SK-N-SH (cell line): Measurements from ENCODE around the gene ASIC2. TPM values are rescaled to one million over a fixed set of nuclear protein-coding genes. Genes with fewer than 3 reads are reported as not detected.

ENCODE experiments used
- CTCF ChIA-PET: fragments of 300-600, 350-600 bp; formaldehyde crosslinking; extraction: SDS; loops from one replicate; lab custom pipeline; 2021; lab: Yijun Ruan, JAX
- POLR2A ChIA-PET: fragments of 350-600 bp; sonication (Branson Sonifier 250); formaldehyde crosslinking; extraction: SDS; loops from one replicate; lab custom pipeline; 2020; ENCODE audit warnings: antibody characterized with exemption, inconsistent platforms; lab: Yijun Ruan, JAX
- DNase-seq: peaks from one replicate; pipeline ENCODE4 v3.0.0; 2012
- H2AFZ ChIP-seq: fragments of 200-600 bp; sonication (generic); 2 replicates; pipeline ENCODE4 v1.8.1; 2016; ENCODE audit warnings: antibody characterized with exemption, mild to moderate bottlenecking, low read depth
- H3F3A ChIP-seq: fragments of 200-600 bp; sonication (generic); replicated peaks from 2 replicates; pipeline ENCODE3; 2016; ENCODE audit warnings: antibody characterized with exemption, mild to moderate bottlenecking; ENCODE audit not compliant: insufficient read depth
- H3K27ac ChIP-seq, 2 experiments: fragments of 200-500 bp in 1 of 2; fragments of 200-600 bp in 1 of 2; sonication (Bioruptor generic) in 1 of 2; sonication (generic), shearing (Covaris generic) in 1 of 2; 2 replicates each; pipeline versions ENCODE4 v1.5.1 to v1.6.1; 2014 to 2016; ENCODE audit warnings: low read depth in 2 of 2, inconsistent platforms in 1 of 2, low read length in 1 of 2, mild to moderate bottlenecking in 1 of 2, mixed read lengths in 1 of 2
- H3K27me3 ChIP-seq: fragments of 200-600 bp; sonication (generic), shearing (Covaris generic); 2 replicates; pipeline ENCODE4 v1.6.1; 2016; ENCODE audit warnings: mixed run types; ENCODE audit not compliant: insufficient read depth
- H3K36me3 ChIP-seq, 2 experiments: fragments of 200-500 bp in 1 of 2; fragments of 200-600 bp in 1 of 2; sonication (Bioruptor generic) in 1 of 2; sonication (generic) in 1 of 2; replicated peaks in 1 of 2; 2 replicates each; pipeline versions ENCODE3 to v1.5.1; 2014 to 2016; ENCODE audit warnings: low read length in 1 of 2, mild to moderate bottlenecking in 1 of 2; ENCODE audit not compliant: insufficient read depth in 2 of 2, control insufficient read depth in 1 of 2
- H3K4me1 ChIP-seq, 2 experiments: fragments of 200-500 bp in 1 of 2; fragments of 200-600 bp in 1 of 2; sonication (Bioruptor generic) in 1 of 2; sonication (generic), shearing (Covaris generic) in 1 of 2; 2 replicates each; pipeline versions ENCODE4 v1.5.1 to v1.6.1; 2014 to 2016; ENCODE audit warnings: low read depth in 1 of 2, low read length in 1 of 2, mixed run types in 1 of 2; ENCODE audit not compliant: insufficient read depth in 2 of 2, control insufficient read depth in 1 of 2
- H3K4me2 ChIP-seq: fragments of 200-600 bp; sonication (generic), shearing (Covaris generic); 2 replicates; pipeline ENCODE4 v1.6.1; 2017; ENCODE audit warnings: mixed run types
- H3K4me3 ChIP-seq, 2 experiments: fragments of 200-500 bp in 1 of 2; fragments of 200-600 bp in 1 of 2; sonication (Bioruptor generic) in 1 of 2; sonication (generic), shearing (Covaris generic) in 1 of 2; 2 replicates each; pipeline versions ENCODE4 v1.5.1 to v1.8.1; 2014 to 2016; ENCODE audit warnings: low read depth in 2 of 2, inconsistent platforms in 1 of 2, low read length in 1 of 2, mild to moderate bottlenecking in 1 of 2, mixed read lengths in 1 of 2, moderate library complexity in 1 of 2
- H3K79me2 ChIP-seq: fragments of 200-600 bp; sonication (generic); 2 replicates; pipeline ENCODE4 v1.8.1; 2017; ENCODE audit warnings: mild to moderate bottlenecking; ENCODE audit not compliant: insufficient read depth
- H3K9ac ChIP-seq: fragments of 200-600 bp; sonication (generic); 2 replicates; pipeline ENCODE4 v1.6.1; 2017; ENCODE audit warnings: mixed run types
- H3K9me2 ChIP-seq: fragments of 200-600 bp; sonication (generic); 2 replicates; pipeline ENCODE4 v1.6.1; 2017; ENCODE audit warnings: mixed run types
- H3K9me3 ChIP-seq: fragments of 200-600 bp; sonication (generic); 2 replicates; pipeline ENCODE4 v1.6.1; 2017; ENCODE audit warnings: mixed run types, mild to moderate bottlenecking, moderate library complexity
- H4K20me1 ChIP-seq: fragments of 200-600 bp; sonication (generic); 2 replicates; pipeline ENCODE4 v1.6.1; 2017; ENCODE audit warnings: mild to moderate bottlenecking, mixed run types; ENCODE audit not compliant: insufficient read depth
- CHD2 ChIP-seq: fragments of 150-350 bp; IDR thresholded peaks from 2 replicates; pipeline ENCODE4 v1.6.1; 2018; ENCODE audit warnings: low read length; ENCODE audit not compliant: partially characterized antibody
- ELF1 ChIP-seq: IDR thresholded peaks from 2 replicates; pipeline ENCODE4 v1.4.0; 2012
- EP300 ChIP-seq, 2 experiments: IDR thresholded peaks; 2 replicates each; pipeline versions ENCODE4 v1.4.0 to v1.6.1; 2012; ENCODE audit warnings: borderline replicate concordance in 1 of 2, low read depth in 1 of 2, low read length in 1 of 2
- EZH2phosphoT487 ChIP-seq: fragments of 200-600 bp; sonication (generic); IDR thresholded peaks from 2 replicates; pipeline ENCODE4 v1.6.1; 2017; ENCODE audit warnings: low read depth, mixed run types, mild to moderate bottlenecking, antibody characterized with exemption, moderate library complexity, borderline replicate concordance
- FOSL2 ChIP-seq: IDR thresholded peaks from 2 replicates; pipeline ENCODE4 v1.4.0; 2012; ENCODE audit warnings: low read depth, mild to moderate bottlenecking, moderate library complexity, borderline replicate concordance
- FOXJ3 ChIP-seq: sonication (generic); formaldehyde crosslinking; IDR thresholded peaks from 2 replicates; pipeline ENCODE4 v1.5.1; 2020; ENCODE audit warnings: mild to moderate bottlenecking, missing genetic modification reagents
- FOXM1 ChIP-seq: IDR thresholded peaks from 2 replicates; pipeline ENCODE4 v1.4.0; 2012; ENCODE audit warnings: low read depth, mild to moderate bottlenecking
- GABPA ChIP-seq: IDR thresholded peaks from 2 replicates; pipeline ENCODE4 v1.4.0; 2012; ENCODE audit warnings: low read depth, mild to moderate bottlenecking
- GATA2 ChIP-seq: sonication (generic); formaldehyde crosslinking; IDR thresholded peaks from 2 replicates; pipeline ENCODE4 v1.5.0; 2020; ENCODE audit warnings: mild to moderate bottlenecking, missing genetic modification reagents
- MEF2A ChIP-seq: IDR thresholded peaks from 2 replicates; pipeline ENCODE4 v1.4.0; 2012; ENCODE audit warnings: low read depth, borderline replicate concordance
- MXI1 ChIP-seq: IDR thresholded peaks from 2 replicates; pipeline ENCODE4 v1.6.1; 2012; ENCODE audit warnings: mild to moderate bottlenecking, low read depth, low read length, improper control_type of control experiment
- NFIC ChIP-seq: IDR thresholded peaks from 2 replicates; pipeline ENCODE4 v1.4.0; 2012; ENCODE audit warnings: borderline replicate concordance
- NRF1 ChIP-seq: IDR thresholded peaks from 2 replicates; pipeline ENCODE4 v1.6.1; 2012; ENCODE audit warnings: low read depth, mild to moderate bottlenecking, low read length
- RAD21 ChIP-seq: IDR thresholded peaks from 2 replicates; pipeline ENCODE4 v1.6.1; 2012; ENCODE audit warnings: mild to moderate bottlenecking, low read length
- RFX5 ChIP-seq: IDR thresholded peaks from 2 replicates; pipeline ENCODE4 v1.6.1; 2012; ENCODE audit warnings: mild to moderate bottlenecking, improper control_type of control experiment, low read length
- RXRA ChIP-seq: IDR thresholded peaks from 2 replicates; pipeline ENCODE4 v1.4.0; 2012; ENCODE audit warnings: low read depth, mild to moderate bottlenecking, borderline replicate concordance
- SIN3A ChIP-seq: IDR thresholded peaks from 2 replicates; pipeline ENCODE4 v1.6.1; 2012; ENCODE audit warnings: low read depth, mild to moderate bottlenecking, low read length, moderate library complexity, borderline replicate concordance
- TAF1 ChIP-seq: IDR thresholded peaks from 2 replicates; pipeline ENCODE4 v1.6.1; 2012; ENCODE audit warnings: low read depth, mild to moderate bottlenecking, low read length, moderate library complexity, borderline replicate concordance
- TCF12 ChIP-seq: IDR thresholded peaks from 2 replicates; pipeline ENCODE4 v1.4.0; 2012
- USF2 ChIP-seq: fragments of 150-350 bp; IDR thresholded peaks from 2 replicates; pipeline ENCODE4 v1.6.1; 2017; ENCODE audit warnings: antibody characterized with exemption, low read length, low read depth, borderline replicate concordance
- WGBS: methylation state at CpG from one replicate; pipeline ENCODE4 v1.1.6; 2017; ENCODE audit warnings: low lambda C conversion rate; 5-methylcytosine and 5-hydroxymethylcytosine counted together
- polyA plus RNA-seq, 3 experiments: library from polyadenylated mRNA; depleted of rRNA; stranded (reverse); fragments of >200 nt; gene quantifications; 2 replicates each; pipeline ENCODE4 v1.2.3, GENCODE V29; 2012

The ASIC2 gene
- 0.08 and 0.13 TPM in 2 replicates for polyA plus RNA-seq (2012; rRNA removed)
- polyA plus RNA-seq (2012; cell fraction: cytosol; rRNA removed) = 0.05 and 0.09 TPM in 2 replicates
- polyA plus RNA-seq (2012; cell fraction: nucleus; rRNA removed) = 0.04 and 0.08 TPM in 2 replicates

DNA sequence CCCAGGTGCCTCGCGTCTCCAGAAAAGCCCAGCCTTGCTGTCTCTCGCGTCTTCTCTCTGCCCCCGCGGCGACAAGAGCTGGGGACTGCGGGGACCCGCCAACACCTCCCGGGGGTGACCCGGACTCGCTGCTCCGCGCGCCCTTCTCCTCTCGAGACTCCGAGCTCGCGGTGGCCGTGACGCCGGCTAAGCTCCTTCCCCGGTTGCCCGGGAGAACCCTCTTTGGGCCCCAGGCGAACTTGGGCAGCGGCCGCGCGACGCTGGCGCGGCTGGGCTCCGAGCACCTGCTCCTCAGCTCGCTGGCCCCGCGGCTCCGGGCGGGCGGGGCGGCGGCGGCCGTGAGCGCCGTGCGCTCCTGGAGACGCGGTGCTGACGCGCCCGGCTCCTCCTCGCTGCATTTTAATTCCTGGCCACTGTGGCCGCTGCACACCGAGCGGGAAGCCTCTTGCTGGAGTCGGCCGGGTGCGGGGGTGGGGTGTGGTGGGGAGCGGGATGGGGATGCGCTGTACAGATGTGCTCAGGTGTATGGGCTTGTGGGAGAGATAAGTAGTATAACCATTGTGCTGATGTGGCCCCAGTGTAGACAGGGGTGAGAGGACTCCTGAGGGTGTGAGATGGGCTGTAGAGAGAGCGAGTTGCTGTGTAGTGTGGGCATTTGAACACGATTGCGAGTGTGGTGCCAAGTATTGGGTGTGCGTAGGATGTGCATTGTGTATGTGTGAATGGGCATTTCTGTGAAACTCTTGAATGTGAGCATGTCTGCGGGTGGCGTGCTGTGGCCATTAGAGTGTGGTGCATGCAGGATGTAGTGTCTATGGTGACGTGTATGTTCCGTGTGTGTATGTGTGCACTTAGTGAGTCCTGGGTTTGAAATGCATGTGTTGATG, at the start of gene ASIC2:
ASIC2 (minus strand) TSS at position 315 of the 887 bp plus-strand sequence.
- Histone ChIP-seq H2AFZ (no peak within 1 kb of the TSS), H3K27ac (no peak within 1 kb of the TSS), H4K20me1 (no peaks in the 10 kb centered on the region), H3K4me3 (peak within 1 kb of the TSS; percentile 18 to 53), H3K4me1 (no peaks in the 10 kb centered on the region; a peak in 1 of 4 replicates), H3K79me2 (no peaks in the 10 kb centered on the region), H3K9me2 (no peaks in the 10 kb centered on the region), H3K27me3 (peaks cover 21% of the 10 kb centered on the region), H3F3A (no peaks in the 10 kb centered on the region), H3K36me3 (no peaks in the 10 kb centered on the region), H3K9me3 (no peaks in the 10 kb centered on the region), H3K9ac (no peak within 1 kb of the TSS), H3K4me2 (peak within 1 kb of the TSS; percentile 83)
- ChIA-PET CTCF (interaction anchor here (0.8 to 2.3 kb wide), 7 partner anchors 10 to 397 kb away, joined by 3 to 8 read pairs (median 5); no protein-coding TSS in a partner anchor), POLR2A (no interaction called here)
- WGBS = 6% methylated on average over 35 of the region's 68 CpGs
- peak; percentile 55 for DNase-seq
- TF ChIP-seq FOXJ3 (CRISPR knock-in tag) = no peak
- TF ChIP-seq RFX5 = no peak
- TF ChIP-seq NFIC = no peak
- TF ChIP-seq EZH2phosphoT487 = no peak
- no peak for TF ChIP-seq MEF2A
- no peak for TF ChIP-seq CHD2
- no peak for TF ChIP-seq TCF12
- TF ChIP-seq RXRA = no peak
- no peak for TF ChIP-seq MXI1
- no peak for TF ChIP-seq GABPA
- no peak for TF ChIP-seq FOXM1
- no peak for TF ChIP-seq TAF1
- TF ChIP-seq ELF1 = no peak
- no peak for TF ChIP-seq RAD21
- TF ChIP-seq SIN3A = no peak

DNA sequence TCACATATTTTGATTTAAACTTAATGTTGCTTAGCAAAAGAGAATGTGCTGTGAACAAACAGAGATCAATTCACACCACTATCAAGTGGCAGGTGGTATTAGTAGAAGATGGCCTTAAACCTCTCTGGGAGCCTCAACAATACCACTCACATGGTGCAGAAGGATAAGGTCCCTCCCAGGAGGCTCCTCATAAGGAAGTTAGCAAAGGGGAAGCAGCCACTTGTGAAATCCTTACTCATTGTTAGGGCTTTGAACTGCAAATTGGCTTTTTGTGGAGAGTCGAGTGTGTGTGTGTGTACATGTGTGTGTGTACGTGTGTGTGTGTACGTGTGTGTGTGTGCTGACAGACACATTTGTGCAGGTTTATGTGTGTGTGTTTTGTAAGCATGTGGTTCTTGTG, 48.9 kb upstream of the ASIC2 start:
- WGBS = 34% methylated on average over 3 of the region's 3 CpGs
- Histone ChIP-seq H3K4me2 (no peak overlapping the region), H3K4me1 (no peaks in the 10 kb centered on the region), H3K4me3 (no peak overlapping the region), H3F3A (no peaks in the 10 kb centered on the region), H3K27ac (no peak overlapping the region), H2AFZ (no peak overlapping the region), H3K79me2 (no peaks in the 10 kb centered on the region), H3K9me3 (no peaks in the 10 kb centered on the region), H4K20me1 (no peaks in the 10 kb centered on the region), H3K9me2 (no peaks in the 10 kb centered on the region), H3K36me3 (no peaks in the 10 kb centered on the region), H3K27me3 (peaks cover 2% of the 10 kb centered on the region; the same call in 1 of the 2 replicates), H3K9ac (no peak overlapping the region)
- ChIA-PET CTCF (interaction anchor here (0.9 kb wide), 1 partner anchor 23 kb away, joined by 3 read pairs; no protein-coding TSS in a partner anchor), POLR2A (no interaction called here)
- no peak for DNase-seq
- TF ChIP-seq USF2 = no peak
- no peak for TF ChIP-seq FOSL2
- no peak for TF ChIP-seq FOXJ3 (CRISPR knock-in tag)
- TF ChIP-seq GATA2 = no peak
- no peak for TF ChIP-seq RFX5
- no peak for TF ChIP-seq NRF1
- no peak for TF ChIP-seq EP300 (IDR thresholded peaks at IDR 0.05; ENCODE audit: borderline replicate concordance in 1 of 2, low read depth in 1 of 2, low read length in 1 of 2)
- TF ChIP-seq FOXM1 = no peak
- TF ChIP-seq SIN3A = no peak
